GM21786 (cell line): ENCODE results near the gene LEFTY1.
"Not testable (repeated sequence)": the region's sequence is repeated elsewhere in the genome, so short reads cannot be mapped to it uniquely, and the experiment has no call there.

ENCODE experiments used
- ATAC-seq: cut with Tn5 transposase; IDR thresholded peaks from one replicate; pipeline ENCODE4 v1.9.1; 2021; ENCODE audit not compliant: unreplicated experiment

The LEFTY1 gene

GRCh38 chr1:225888898-225889601, at the start of gene LEFTY1:
TSS of gene LEFTY1 (minus strand) at chr1:225889146. CDS start at chr1:225889066, 80 bp downstream.
- ATAC-seq, result no peak

- ATAC-seq, result no peak
These were observed 48.4 kb upstream of the LEFTY1 start for GRCh38 chr1:225937048-225937968.

GRCh38 chr1:225936523-225936922, 47.6 kb upstream of the LEFTY1 start:
- ATAC-seq, result no peak

GRCh38 chr1:225936086-225936485, 47.1 kb upstream of the LEFTY1 start:
- not testable (repeated sequence) for ATAC-seq

- ATAC-seq, result no peak
These were observed 45.8 kb upstream of the LEFTY1 start for GRCh38 chr1:225934711-225935110.

GRCh38 chr1:225933072-225933471, 44.1 kb upstream of the LEFTY1 start:
- ATAC-seq, result no peak

GRCh38 chr1:225931270-225932136, 42.6 kb upstream of the LEFTY1 start:
- ATAC-seq, result no peak

GRCh38 chr1:225930566-225930965, 41.6 kb upstream of the LEFTY1 start:
- no peak for ATAC-seq

- not testable (repeated sequence) for ATAC-seq
These were observed 40.5 kb upstream of the LEFTY1 start for GRCh38 chr1:225929462-225929861.

GRCh38 chr1:225928186-225929175, 39.5 kb upstream of the LEFTY1 start:
- ATAC-seq, result no peak

- no peak for ATAC-seq
These were observed 37.7 kb upstream of the LEFTY1 start for GRCh38 chr1:225926551-225927113.

- peak; percentile 97 for ATAC-seq
These were observed 35.0 kb upstream of the LEFTY1 start, which contains the start of gene PYCR2 for GRCh38 chr1:225923692-225924555. TSS of gene PYCR2 (minus strand) at chr1:225924250. CDS start at chr1:225924110, 140 bp downstream.

GRCh38 chr1:225923381-225923691, 34.4 kb upstream of the LEFTY1 start:
- ATAC-seq, result no peak

GRCh38 chr1:225921734-225922709, 33.1 kb upstream of the LEFTY1 start:
- no peak for ATAC-seq

GRCh38 chr1:225919906-225920305, 31.0 kb upstream of the LEFTY1 start:
- no peak for ATAC-seq

GRCh38 chr1:225918280-225918679, 29.3 kb upstream of the LEFTY1 start:
- ATAC-seq, result no peak

- ATAC-seq, result no peak
These were observed 28.6 kb upstream of the LEFTY1 start for GRCh38 chr1:225917536-225917935.
